Stimulated activated CD4-positive, alpha-beta T cell treated with anti-CD3 and anti-CD28 coated beads, Interleukin-1b, Interleukin-23, amount 100 ng/mL, for 24 hours (primary cell): ENCODE results near the gene NAPA.
A peak's percentile ranks its signal among the peaks of the same experiment; 100 is the strongest.

Experiments
- DNase-seq, 4 experiments: peaks; one replicate each; pipeline ENCODE4 v3.0.0-alpha.2; 2020; ENCODE audit warnings: low read depth in 4 of 4, low spot score in 1 of 4

NAPA gene

GRCh38 chr19:47514869-47515588, at the start of gene NAPA:
TSS of gene NAPA (minus strand) at chr19:47515063. CDS start at chr19:47514940, 123 bp downstream.
- DNase-seq = peak; percentile 100

GRCh38 chr19:47564081-47564480, 49.2 kb upstream of the NAPA start:
- no peak for DNase-seq

GRCh38 chr19:47561440-47562057, 46.7 kb upstream of the NAPA start:
- no peak for DNase-seq

- DNase-seq = no peak
Observed at GRCh38 chr19:47560999-47561398, 46.1 kb upstream of the NAPA start.

GRCh38 chr19:47550129-47550528, 35.3 kb upstream of the NAPA start:
- DNase-seq = no peak

GRCh38 chr19:47549261-47549862, 34.5 kb upstream of the NAPA start:
- DNase-seq = no peak

- no peak for DNase-seq
Observed at GRCh38 chr19:47547199-47547598, 32.3 kb upstream of the NAPA start.

GRCh38 chr19:47545061-47545948, 30.4 kb upstream of the NAPA start:
- DNase-seq = no peak

- no peak for DNase-seq
Observed at GRCh38 chr19:47544476-47544875, 29.6 kb upstream of the NAPA start.

- DNase-seq = no peak
Observed at GRCh38 chr19:47544075-47544474, 29.2 kb upstream of the NAPA start.

GRCh38 chr19:47542030-47542475, 27.2 kb upstream of the NAPA start:
- DNase-seq = no peak

- DNase-seq = no peak
Observed at GRCh38 chr19:47541518-47541917, 26.7 kb upstream of the NAPA start.

- DNase-seq = no peak
Observed at GRCh38 chr19:47540748-47541147, 25.9 kb upstream of the NAPA start.

- no peak for DNase-seq
Observed at GRCh38 chr19:47539747-47540311, 25.0 kb upstream of the NAPA start.

- no peak for DNase-seq
Observed at GRCh38 chr19:47538812-47539211, 23.9 kb upstream of the NAPA start.

GRCh38 chr19:47537493-47537892, 22.6 kb upstream of the NAPA start:
- DNase-seq = no peak

- DNase-seq = no peak
Observed at GRCh38 chr19:47534628-47535027, 19.8 kb upstream of the NAPA start.

- DNase-seq = no peak
Observed at GRCh38 chr19:47531640-47532387, 17.0 kb upstream of the NAPA start.

- no peak for DNase-seq
Observed at GRCh38 chr19:47529018-47529742, 14.3 kb upstream of the NAPA start.

GRCh38 chr19:47526798-47527197, 11.9 kb upstream of the NAPA start:
- DNase-seq = no peak
